Loucy (cell line): Measurements from ENCODE around the gene EGR2.

Experiments
- CTCF ChIP-seq: fragments of 200-600 bp; sonication (generic); conservative IDR thresholded peaks from 2 replicates; pipeline ENCODE4 v1.5.1; 2014; ENCODE audit warnings: mild to moderate bottlenecking, antibody characterized with exemption, low read length
- EZH2phosphoT487 ChIP-seq: fragments of 200-600 bp; IDR thresholded peaks from 2 replicates; pipeline ENCODE4 v1.6.1; 2018; ENCODE audit warnings: antibody characterized with exemption, mild to moderate bottlenecking, moderate library complexity, borderline replicate concordance

- TF ChIP-seq CTCF (no peak), EZH2phosphoT487 (no peak)
Measured at GRCh38 chr10:62842983-62843382, 26.8 kb upstream of the EGR2 start.
